Cardiac fibroblast (primary cell): ENCODE data around the gene EEF2K.
"Not testable (repeated sequence)": the region's sequence is repeated elsewhere in the genome, so short reads cannot be mapped to it uniquely, and the experiment has no call there.

ENCODE experiments used
- DNase-seq, 2 donors: peaks; one replicate each; pipeline versions ENCODE4 v3.0.0 to v3.0.0-alpha.2; 2010; ENCODE audit warnings: low read depth in 2 of 2
- H3K4me3 ChIP-seq, 2 donors: replicated peaks in 1 of 2; 1 replicate in 1 of 2; 2 replicates in 1 of 2; pipeline ENCODE4 v1.5.1; 2011; ENCODE audit warnings: low read depth in 2 of 2, low read length in 2 of 2, mild to moderate bottlenecking in 2 of 2, moderate library complexity in 1 of 2
- TF ChIP-seq, protein P1 (sequence below): IDR thresholded peaks from one replicate; pipeline ENCODE4 v1.5.1; 2011; ENCODE audit warnings: low read depth, mild to moderate bottlenecking, low read length, inconsistent platforms

Gene EEF2K

GRCh38 chr16:22165508-22166285 is 40.4 kb upstream of the EEF2K start:
- TF ChIP-seq, protein P1, sequence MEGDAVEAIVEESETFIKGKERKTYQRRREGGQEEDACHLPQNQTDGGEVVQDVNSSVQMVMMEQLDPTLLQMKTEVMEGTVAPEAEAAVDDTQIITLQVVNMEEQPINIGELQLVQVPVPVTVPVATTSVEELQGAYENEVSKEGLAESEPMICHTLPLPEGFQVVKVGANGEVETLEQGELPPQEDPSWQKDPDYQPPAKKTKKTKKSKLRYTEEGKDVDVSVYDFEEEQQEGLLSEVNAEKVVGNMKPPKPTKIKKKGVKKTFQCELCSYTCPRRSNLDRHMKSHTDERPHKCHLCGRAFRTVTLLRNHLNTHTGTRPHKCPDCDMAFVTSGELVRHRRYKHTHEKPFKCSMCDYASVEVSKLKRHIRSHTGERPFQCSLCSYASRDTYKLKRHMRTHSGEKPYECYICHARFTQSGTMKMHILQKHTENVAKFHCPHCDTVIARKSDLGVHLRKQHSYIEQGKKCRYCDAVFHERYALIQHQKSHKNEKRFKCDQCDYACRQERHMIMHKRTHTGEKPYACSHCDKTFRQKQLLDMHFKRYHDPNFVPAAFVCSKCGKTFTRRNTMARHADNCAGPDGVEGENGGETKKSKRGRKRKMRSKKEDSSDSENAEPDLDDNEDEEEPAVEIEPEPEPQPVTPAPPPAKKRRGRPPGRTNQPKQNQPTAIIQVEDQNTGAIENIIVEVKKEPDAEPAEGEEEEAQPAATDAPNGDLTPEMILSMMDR: no peak
- H3K4me3 ChIP-seq: no peak overlapping the region
- no peak for DNase-seq

DNA sequence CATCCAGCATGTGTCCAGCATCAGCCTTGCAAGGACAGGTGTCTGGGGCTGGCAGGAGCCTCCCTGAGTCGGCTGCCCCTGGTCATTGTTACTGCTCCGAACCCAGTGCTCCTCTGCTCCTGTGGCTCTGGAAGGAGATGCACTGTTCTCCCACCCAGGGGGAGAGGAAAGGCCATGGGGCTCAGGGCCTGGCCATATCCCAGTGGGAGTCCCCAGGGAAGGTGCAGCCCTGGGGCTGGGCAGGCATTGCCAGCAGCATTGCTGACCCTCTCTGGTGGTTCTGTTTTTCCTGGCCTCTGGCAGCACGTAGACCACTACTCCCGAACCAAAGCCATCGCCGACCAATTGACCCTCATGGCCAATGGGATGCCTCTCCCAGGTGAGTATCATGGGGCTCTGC is 34.1 kb upstream of the EEF2K start:
- no peak overlapping the region for H3K4me3 ChIP-seq
- no peak for DNase-seq
- TF ChIP-seq, protein P1: no peak

GRCh38 chr16:22172642-22173041 is 33.4 kb upstream of the EEF2K start:
- not testable (repeated sequence) for DNase-seq, H3K4me3 ChIP-seq

GRCh38 chr16:22174642-22175041 is 31.4 kb upstream of the EEF2K start:
- H3K4me3 ChIP-seq: no peak overlapping the region
- TF ChIP-seq, protein P1: no peak
- no peak for DNase-seq

GRCh38 chr16:22177968-22178930 is 27.8 kb upstream of the EEF2K start:
- no peak overlapping the region for H3K4me3 ChIP-seq
- no peak for DNase-seq
- TF ChIP-seq, protein P1: no peak

DNA sequence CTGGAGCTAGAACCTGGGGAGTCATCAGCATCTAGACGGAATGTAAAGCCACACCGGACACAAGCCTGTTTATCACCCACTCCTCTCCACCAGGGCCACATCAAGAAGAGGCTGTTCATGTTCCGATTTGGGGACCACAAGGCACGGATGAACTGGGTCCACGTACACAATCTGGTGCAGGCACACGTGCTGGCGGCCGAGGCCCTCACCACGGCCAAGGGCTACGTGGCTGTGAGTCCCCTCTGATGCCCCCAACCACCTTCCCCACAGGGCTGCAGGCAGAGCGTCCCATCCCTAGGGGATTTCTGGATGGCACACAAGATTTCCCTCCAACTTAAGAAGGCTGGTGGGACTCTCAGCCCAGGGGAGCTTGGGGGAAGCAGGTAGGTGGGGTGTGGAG is 24.7 kb upstream of the EEF2K start:
- TF ChIP-seq, protein P1: no peak
- no peak for DNase-seq
- H3K4me3 ChIP-seq: no peak overlapping the region

DNA sequence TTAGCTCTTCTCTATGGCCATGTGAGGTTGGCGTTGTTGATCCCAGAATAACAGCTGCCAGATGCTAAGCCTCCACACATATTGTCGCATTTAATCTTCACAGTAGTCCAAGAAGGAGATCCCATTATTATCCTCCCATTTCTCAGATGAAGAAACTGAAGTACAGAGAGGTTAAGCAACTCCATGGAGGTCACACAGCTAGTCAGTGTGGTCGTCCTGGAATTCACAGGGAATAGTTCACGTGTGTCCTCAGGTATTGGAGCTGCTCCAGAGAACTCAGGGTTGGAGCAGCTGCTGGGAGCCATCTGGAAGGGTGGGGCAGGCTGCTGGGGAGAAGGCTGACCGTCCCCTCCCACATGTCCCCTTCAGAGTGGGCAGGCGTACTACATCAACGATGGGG is 24.2 kb upstream of the EEF2K start:
- DNase-seq: no peak
- TF ChIP-seq, protein P1: no peak
- H3K4me3 ChIP-seq: no peak overlapping the region
